HG02610 (cell line): ENCODE measurements around the gene DUSP6.

Experiments used
- ATAC-seq: cut with Tn5 transposase; IDR thresholded peaks from one replicate; pipeline ENCODE4 v1.9.1; 2021; ENCODE audit warnings: mild to moderate bottlenecking, moderate library complexity; ENCODE audit not compliant: unreplicated experiment

Gene DUSP6

DNA sequence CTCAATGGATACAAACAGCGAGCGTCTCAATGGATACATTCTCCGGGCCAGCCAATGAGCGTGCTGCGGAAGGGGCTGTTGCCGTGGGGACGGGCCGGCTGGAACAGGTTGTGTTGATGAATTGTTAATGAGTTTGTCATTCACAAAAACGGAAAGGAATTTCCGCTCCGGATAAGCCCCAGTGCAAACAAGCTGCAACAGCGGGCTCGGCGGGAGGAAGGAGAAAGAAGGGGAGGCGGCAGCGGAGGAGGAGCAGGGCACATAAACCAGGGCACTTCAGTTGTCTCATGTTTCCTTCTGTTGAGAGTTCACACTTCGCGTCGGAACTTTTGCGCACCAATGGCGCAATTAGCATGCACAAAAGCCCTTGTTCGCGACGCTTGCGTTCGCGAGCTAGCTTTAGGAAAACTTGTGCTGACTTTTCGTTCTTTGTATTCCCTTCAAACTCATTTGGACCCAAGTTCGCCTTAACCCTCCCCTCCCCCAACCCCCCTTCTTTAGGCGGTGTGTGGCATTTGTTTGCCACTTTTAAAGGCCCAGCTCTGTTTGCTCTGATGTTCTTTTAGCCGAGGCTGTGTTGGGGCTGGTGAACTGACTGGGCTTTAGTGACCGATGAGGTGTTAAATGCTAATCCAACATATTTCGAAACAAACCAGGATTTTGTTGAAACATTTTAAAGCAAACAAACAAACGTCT is at the start of gene DUSP6:
Gene DUSP6, minus strand, starts transcription at position 10 of the 696 bp plus-strand sequence. CDS start 462 bp downstream, outside the sequence.
- ATAC-seq: peak; percentile 52

- ATAC-seq: no peak
These were observed 49.2 kb upstream of the DUSP6 start for GRCh38 chr12:89401433-89402058.

- no peak for ATAC-seq
These were observed 48.1 kb upstream of the DUSP6 start for GRCh38 chr12:89400415-89400814.

- ATAC-seq: no peak
These were observed 43.4 kb upstream of the DUSP6 start for GRCh38 chr12:89395712-89396111.

DNA sequence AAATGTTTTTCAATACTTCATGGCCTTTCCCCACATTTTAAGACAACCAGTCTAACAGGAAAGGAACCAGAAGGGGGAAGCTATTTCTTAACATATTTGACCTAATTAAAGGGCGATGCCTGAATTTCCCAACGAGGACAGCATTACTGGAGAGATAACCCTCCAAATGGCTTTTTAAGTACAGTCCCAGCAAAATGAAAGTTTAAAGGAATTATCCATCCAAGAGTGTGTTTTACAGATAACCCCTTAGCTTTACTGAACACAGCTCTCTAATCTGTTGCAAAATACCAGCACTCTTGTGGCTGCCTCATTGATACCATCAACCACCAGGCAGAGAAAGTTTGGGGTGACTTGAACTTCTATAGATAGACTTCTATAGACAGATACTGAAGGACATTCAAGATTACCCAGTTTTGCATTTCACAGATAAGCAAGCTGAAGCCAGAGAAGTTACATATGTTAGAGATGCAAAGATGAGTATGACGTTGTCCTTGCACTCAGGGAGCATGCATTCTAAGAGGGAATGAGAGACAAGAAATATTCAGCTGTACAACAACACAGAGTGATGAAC is 41.3 kb upstream of the DUSP6 start:
- no peak for ATAC-seq

DNA sequence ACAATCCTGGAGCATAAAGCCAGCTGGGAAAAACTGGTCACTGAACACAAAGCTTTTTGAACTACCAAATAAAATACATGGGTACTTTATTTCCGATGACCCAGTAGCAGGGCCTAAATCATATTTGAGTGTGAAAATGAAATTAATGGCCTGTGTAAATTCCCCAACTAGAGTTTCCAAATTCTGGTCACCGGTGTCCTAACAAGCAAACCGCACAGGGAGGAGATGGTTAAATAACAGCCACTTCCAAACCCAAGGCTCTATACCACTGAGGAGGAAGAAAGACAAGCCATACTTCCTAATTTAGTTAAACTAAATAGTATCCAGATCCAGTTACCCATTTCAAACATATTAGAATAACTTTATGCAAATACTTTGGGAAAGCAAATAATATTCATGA is 40.1 kb upstream of the DUSP6 start:
- no peak for ATAC-seq

DNA sequence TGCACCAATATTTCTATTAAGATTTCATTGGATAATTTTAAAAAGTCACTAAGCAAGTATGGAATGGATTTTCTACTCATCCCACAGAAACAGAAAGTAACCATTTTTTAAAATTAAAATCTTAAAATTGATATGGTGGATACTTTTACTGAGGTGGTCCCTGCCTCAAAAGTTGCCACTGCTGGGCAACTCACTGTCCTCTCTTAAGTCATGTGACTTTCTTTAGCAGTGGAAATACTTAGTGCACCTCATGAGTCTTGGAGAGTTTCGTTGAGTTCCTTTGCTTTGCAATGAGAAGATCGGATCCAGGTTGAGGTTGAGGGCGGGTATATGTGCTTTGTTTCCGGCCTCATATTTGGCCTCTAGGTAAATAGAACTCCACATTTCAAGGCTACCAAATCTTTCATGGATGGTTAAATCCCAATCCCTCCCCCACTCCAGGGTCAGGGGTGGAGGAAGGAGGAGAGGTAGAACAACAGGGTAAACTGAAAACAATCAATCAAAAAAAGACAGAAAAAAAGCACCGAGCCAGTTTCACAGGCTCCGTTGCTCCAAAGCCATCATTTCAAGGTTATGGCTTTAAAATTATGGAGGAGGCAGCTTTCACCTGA is 39.5 kb upstream of the DUSP6 start:
- ATAC-seq: no peak

GRCh38 chr12:89390802-89391673 is 38.7 kb upstream of the DUSP6 start:
- ATAC-seq: peak; percentile 53

DNA sequence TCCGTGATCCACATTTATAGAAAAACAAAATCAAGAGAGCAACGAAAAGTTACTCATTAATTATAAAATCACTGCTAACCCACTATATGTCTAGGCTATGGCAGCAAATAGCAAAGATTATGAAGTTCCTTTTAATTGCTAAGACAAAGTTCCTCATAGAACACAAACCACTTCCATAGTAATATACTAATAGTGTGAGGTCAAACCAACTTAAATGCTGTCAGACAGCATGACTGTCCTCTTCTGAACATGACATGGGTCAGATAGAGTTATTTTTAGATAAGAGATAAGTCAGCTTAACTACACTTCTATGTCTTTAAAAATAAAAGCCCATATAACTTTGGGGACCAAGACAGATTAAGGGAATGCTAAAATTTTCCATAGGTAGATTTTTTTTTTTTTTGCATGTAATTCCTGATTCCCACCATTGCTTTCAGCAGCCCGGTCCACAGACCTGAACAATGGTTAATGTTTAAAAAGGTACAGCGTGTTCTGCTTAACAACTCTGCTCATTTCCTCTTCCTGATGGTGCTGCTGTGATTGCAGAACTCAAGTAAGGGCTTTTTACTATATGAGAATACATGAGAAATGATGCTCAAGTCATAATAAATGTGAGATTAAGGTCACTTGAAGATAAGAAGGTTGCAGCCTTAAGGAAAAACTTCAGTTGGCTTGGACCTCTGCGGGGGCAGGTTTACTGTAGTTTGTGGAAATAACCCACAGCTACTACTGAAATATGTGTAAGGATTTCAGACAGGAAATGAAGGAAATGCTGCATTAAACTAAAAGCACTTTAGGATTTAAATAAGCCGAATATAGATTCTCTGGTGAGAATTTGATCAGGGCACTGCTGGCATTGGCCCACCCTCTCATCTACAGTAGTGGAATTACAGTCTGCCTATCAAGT is 37.7 kb upstream of the DUSP6 start:
- no peak for ATAC-seq

DNA sequence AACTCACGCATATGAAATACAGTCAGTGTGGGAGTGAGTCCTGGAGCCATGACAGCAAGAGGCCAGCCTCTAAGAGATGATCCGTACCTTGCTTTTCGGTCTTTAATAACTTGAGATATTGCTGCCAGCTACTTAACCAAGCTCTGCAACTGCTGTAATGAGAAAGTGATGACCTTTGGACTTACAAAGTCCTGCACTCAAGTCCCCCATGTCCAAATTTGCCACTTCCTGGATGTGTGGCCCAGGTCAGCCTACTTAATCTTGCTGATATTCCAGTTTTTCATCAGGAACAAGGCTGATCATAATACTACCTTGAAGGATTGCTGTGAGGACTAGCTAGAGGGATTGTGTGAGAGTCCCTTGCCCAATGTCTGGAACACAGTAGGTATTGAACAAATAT is 33.8 kb upstream of the DUSP6 start:
- no peak for ATAC-seq

DNA sequence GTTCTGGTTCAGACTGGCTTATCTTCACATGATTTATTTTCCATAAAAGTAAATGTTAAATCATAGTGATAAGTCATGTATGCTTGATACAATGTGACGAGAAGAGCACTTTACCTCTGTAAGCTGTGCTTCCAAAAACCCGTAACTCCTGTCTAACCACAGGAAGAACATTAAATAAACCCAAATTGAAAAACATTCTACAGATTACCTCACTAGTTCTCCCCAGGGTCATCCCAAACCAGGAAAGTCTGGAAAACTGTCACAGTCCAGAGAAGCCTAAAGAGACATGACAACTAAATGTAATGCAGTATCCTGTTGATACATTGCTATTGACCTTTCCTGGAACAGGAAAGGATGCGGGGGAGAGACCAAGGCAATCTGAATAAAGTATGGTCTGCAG is 32.5 kb upstream of the DUSP6 start:
- no peak for ATAC-seq

- no peak for ATAC-seq
These were observed 31.9 kb upstream of the DUSP6 start for GRCh38 chr12:89384050-89384758.

GRCh38 chr12:89383235-89384049 is 31.1 kb upstream of the DUSP6 start:
- ATAC-seq: no peak

DNA sequence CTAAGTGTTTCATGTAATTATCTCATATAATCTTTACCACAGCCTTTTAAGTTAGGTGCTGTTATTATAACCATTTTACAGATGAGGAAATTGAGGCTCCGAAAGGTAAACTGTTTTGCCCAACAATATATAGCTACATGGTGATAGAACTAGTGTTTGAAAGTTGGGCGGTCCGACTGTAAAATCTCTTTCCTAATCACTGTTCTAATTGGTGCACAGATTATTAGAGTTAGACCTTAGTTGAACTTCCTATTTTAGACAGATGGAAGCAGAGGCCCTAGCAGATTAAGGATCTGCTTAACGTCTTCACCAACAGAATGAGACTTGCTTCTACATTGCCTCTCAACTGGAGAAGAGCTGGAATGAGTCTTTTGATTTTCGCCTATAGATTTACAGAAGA is 30.0 kb upstream of the DUSP6 start:
- no peak for ATAC-seq

DNA sequence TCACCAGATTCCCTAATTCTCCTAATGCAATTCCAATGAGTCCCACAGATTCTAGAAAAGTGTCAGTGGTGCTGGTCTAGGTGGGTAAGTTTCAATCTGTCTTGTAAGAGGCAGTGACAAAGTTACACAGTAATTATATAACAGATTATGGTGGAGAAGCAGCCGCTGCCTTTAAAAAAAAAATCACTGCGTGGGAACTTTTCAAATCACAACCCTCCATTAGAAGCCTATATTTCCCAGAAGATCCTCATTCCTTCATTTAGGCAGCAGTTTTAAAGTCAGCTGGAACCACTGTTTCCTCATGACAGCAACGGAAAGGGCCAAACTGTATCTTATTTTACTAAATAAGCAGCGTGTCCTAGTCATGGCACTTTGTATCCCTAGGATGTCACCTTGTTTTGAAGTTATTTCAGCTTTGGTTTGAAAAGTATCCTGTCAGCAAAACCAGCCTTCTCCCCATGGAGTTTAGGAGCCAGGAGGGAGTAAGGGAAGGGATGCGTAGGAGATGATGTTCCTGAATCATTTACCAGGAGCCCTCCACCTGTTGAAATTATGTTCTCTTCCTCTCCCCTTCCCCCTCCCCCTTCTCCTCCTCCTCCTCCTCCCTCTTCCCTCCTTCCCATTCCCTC is 27.7 kb upstream of the DUSP6 start:
- ATAC-seq: no peak

GRCh38 chr12:89379148-89379838 is 27.0 kb upstream of the DUSP6 start:
- ATAC-seq: no peak

GRCh38 chr12:89376844-89377243 is 24.5 kb upstream of the DUSP6 start:
- no peak for ATAC-seq

DNA sequence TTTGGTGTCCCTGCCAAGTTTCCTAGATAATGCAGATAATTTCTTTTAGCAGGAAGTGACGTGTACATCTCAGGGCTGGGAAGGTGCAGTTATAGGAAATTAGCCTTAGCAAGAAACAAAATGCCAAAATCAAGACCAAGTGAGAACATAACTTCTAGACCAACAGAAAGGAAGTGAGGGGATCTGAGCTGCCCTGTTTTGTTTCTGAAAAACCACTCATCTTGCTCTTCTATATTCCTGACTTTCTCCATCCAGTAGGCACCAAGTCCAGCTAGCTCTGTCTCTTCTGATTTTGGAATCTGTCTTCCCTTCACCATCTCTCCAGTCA is 23.9 kb upstream of the DUSP6 start:
- peak; percentile 5 for ATAC-seq
